GM18526 (cell line): ENCODE results near the gene RAB8A.

Experiments
- POLR2A ChIP-seq: IDR thresholded peaks from 3 replicates; pipeline ENCODE4 v1.6.1; 2011; ENCODE audit not compliant: insufficient read length; ENCODE audit errors: extremely low read depth

RAB8A gene

DNA sequence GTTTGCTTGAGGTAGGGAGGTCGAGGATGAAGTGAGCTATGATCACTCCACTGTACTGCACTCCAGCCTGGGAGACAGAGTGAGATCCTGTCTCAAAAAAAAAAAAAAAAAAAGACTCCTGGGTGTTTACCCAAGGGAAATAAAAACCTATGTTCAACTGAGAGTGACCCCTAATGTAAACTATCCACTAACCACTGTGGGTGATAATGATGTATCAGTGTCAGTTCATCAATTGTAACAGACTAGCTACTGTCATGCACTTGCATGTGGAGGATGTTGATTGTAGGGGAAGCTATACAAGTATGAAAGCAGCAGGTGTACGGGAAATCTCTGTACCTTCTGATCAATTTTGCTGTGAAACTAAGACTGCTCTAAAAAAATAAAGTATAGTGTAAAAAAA, 64.3 kb downstream of the RAB8A start:
- no peak for TF ChIP-seq POLR2A

DNA sequence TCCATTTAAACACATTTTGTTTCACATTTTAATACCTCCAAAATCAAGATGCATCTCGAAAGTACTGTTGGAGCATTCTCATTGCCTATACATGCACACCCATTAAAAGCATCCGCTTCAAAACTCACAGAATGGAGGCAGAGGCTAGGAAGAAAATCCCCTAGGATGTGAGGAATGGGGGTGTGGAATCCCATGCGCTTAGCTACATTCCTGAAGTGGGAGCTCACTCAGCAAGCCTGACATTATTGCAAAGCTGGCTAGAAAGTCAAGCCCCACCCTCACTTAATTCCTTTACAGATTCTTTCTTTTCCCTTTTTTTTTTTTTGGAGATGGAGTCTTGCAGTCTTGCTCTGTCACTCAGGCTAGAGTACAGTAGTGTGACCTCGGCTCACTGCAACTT, 68.9 kb downstream of the RAB8A start:
- TF ChIP-seq POLR2A, result no peak
